Endothelial cell of umbilical vein (primary cell): Measurements from ENCODE around the gene CYGB. TPM values are rescaled to one million over a fixed set of nuclear protein-coding genes. Genes with fewer than 3 reads are reported as not detected.
"Not testable (repeated sequence)": the region's sequence is repeated elsewhere in the genome, so short reads cannot be mapped to it uniquely, and the experiment has no call there.

Experiments used
- BruUV-seq: library from RNA; stranded (reverse); fragments of 400-500 nt; replicated peaks from 2 replicates; lab custom pipeline; 2021; lab: Mats Ljungman, UMichigan
- CTCF ChIA-PET: fragments of 300-600, 350-600 bp; sonication (Branson Sonifier 250); formaldehyde crosslinking; loops from one replicate; lab custom pipeline; 2021; ENCODE audit warnings: antibody characterized with exemption, inconsistent platforms; lab: Charles Lee
- POLR2A ChIA-PET: fragments of 300-600, 350-600 bp; sonication (Branson Sonifier 250); formaldehyde crosslinking; loops from one replicate; lab custom pipeline; 2021; ENCODE audit warnings: antibody characterized with exemption, inconsistent platforms; lab: Charles Lee
- DNase-seq: peaks from one replicate; pipeline ENCODE4 v3.0.0-alpha.2; 2011; ENCODE audit warnings: low read depth, low spot score
- FAIRE-seq: peaks from 2 replicates; lab custom pipeline; 2011; peaks lifted over from hg19 to GRCh38; lab: Jason Lieb, UNC
- H2AFZ ChIP-seq: 2 replicates; pipeline ENCODE4 v1.6.0; 2012; ENCODE audit warnings: low read depth, low read length, control low read depth, inconsistent platforms
- H3K27ac ChIP-seq: 2 replicates; pipeline ENCODE4 v1.5.1; 2011; ENCODE audit warnings: low read depth, mild to moderate bottlenecking, control low read depth, low read length, moderate library complexity; ENCODE audit not compliant: insufficient read depth
- H3K27me3 ChIP-seq, 2 experiments: 2 replicates each; pipeline versions ENCODE4 v1.6.0 to v1.6.1; 2011; ENCODE audit warnings: low read length in 2 of 2, mixed read lengths in 1 of 2; ENCODE audit not compliant: control insufficient read depth in 2 of 2, insufficient read depth in 2 of 2
- H3K36me3 ChIP-seq, 2 experiments: 2 replicates in 1 of 2; 3 replicates in 1 of 2; pipeline ENCODE4 v1.5.1; 2011; ENCODE audit warnings: low read length in 2 of 2, mild to moderate bottlenecking in 1 of 2, moderate library complexity in 1 of 2; ENCODE audit not compliant: control insufficient read depth in 2 of 2, insufficient read depth in 2 of 2; ENCODE audit errors: extremely low read depth in 1 of 2
- H3K4me1 ChIP-seq: 3 replicates; pipeline ENCODE4 v1.5.1; 2011; ENCODE audit warnings: mild to moderate bottlenecking, low read length; ENCODE audit not compliant: control insufficient read depth, insufficient read depth; ENCODE audit errors: extremely low read depth
- H3K4me2 ChIP-seq: 2 replicates; pipeline ENCODE4 v1.6.1; 2011; ENCODE audit warnings: low read length, control low read depth, mixed read lengths; ENCODE audit not compliant: insufficient read depth
- H3K4me3 ChIP-seq, 3 experiments: fragments of 200-600 bp in 1 of 3; sonication (generic), shearing (Covaris generic) in 1 of 3; replicated peaks in 1 of 3; 2 replicates each; pipeline ENCODE4 v1.5.1; 2011 to 2016; ENCODE audit warnings: control low read depth in 3 of 3, low read length in 3 of 3, mild to moderate bottlenecking in 2 of 3, inconsistent platforms in 1 of 3, low read depth in 1 of 3, moderate library complexity in 1 of 3; ENCODE audit not compliant: insufficient read depth in 1 of 3
- H3K79me2 ChIP-seq: 2 replicates; pipeline ENCODE4 v1.6.0; 2012; ENCODE audit warnings: low read length, inconsistent platforms; ENCODE audit not compliant: control insufficient read depth, insufficient read depth
- H3K9ac ChIP-seq: replicated peaks from 2 replicates; pipeline ENCODE3; 2011; ENCODE audit warnings: low read length, control low read depth; ENCODE audit not compliant: insufficient read depth; ENCODE audit errors: extremely low read depth
- H3K9me1 ChIP-seq: replicated peaks from 3 replicates; pipeline ENCODE4 v1.6.0; 2011; ENCODE audit warnings: mild to moderate bottlenecking, low read length; ENCODE audit not compliant: control insufficient read depth, insufficient read depth; ENCODE audit errors: extremely low read depth
- H3K9me3 ChIP-seq: replicated peaks from 2 replicates; pipeline ENCODE4 v1.5.1; 2012; ENCODE audit warnings: low read length, inconsistent platforms; ENCODE audit not compliant: control insufficient read depth, insufficient read depth
- H4K20me1 ChIP-seq: replicated peaks from 2 replicates; pipeline ENCODE3; 2011; ENCODE audit warnings: mild to moderate bottlenecking, low read length; ENCODE audit not compliant: control insufficient read depth, insufficient read depth; ENCODE audit errors: extremely low read depth
- EZH2 ChIP-seq: IDR thresholded peaks from 2 replicates; pipeline ENCODE4 v1.6.1; 2012; ENCODE audit warnings: borderline replicate concordance, low read depth, mild to moderate bottlenecking, moderate library complexity, low read length, inconsistent platforms; ENCODE audit not compliant: severe bottlenecking
- FOS ChIP-seq: IDR thresholded peaks from 2 replicates; pipeline ENCODE4 v1.6.1; 2011; ENCODE audit warnings: mild to moderate bottlenecking, low read length, moderate library complexity, borderline replicate concordance; ENCODE audit not compliant: insufficient read depth
- GATA2 ChIP-seq: IDR thresholded peaks from 2 replicates; pipeline ENCODE4 v1.7.0; 2011; ENCODE audit warnings: low read depth, mild to moderate bottlenecking, moderate library complexity, mixed read lengths, low read length; ENCODE audit not compliant: insufficient read length, insufficient read depth
- JUN ChIP-seq: IDR thresholded peaks from 2 replicates; pipeline ENCODE4 v1.6.1; 2011; ENCODE audit warnings: borderline replicate concordance, low read depth; ENCODE audit not compliant: insufficient read length, insufficient read depth
- MAX ChIP-seq: IDR thresholded peaks from 2 replicates; pipeline ENCODE4 v1.6.1; 2011; ENCODE audit not compliant: insufficient read depth, insufficient read length
- MYC ChIP-seq: IDR thresholded peaks from one replicate; pipeline ENCODE4 v1.6.1; 2011; ENCODE audit warnings: mild to moderate bottlenecking, low read depth, low read length
- POLR2A ChIP-seq: IDR thresholded peaks from 2 replicates; pipeline ENCODE4 v1.6.1; 2012; ENCODE audit warnings: low read depth, mild to moderate bottlenecking, control low read depth, low read length
- POLR2AphosphoS5 ChIP-seq: IDR thresholded peaks from 2 replicates; pipeline ENCODE4 v1.6.1; 2012; ENCODE audit warnings: low read depth, mild to moderate bottlenecking, control low read depth, low read length, moderate library complexity; ENCODE audit not compliant: insufficient read depth
- dilution Hi-C: fragments of 300-500 bp; cut with MboI; formaldehyde crosslinking; loops from one replicate; pipeline ENCODE4 v1.15.0; 2019; ENCODE audit warnings: low sequenced_read_pairs; ENCODE audit not compliant: extremely low pct_ligation_motif_present
- intact Hi-C: fragments of 100-400 bp; cut with micrococcal nuclease; formaldehyde crosslinking; loops from one replicate; pipeline ENCODE4 v1.10.0; 2022
- polyA plus RNA-seq, 4 experiments: library from polyadenylated mRNA; depleted of rRNA in 3 of 4; stranded (reverse) in 3 of 4; unstranded in 1 of 4; fragments of >200 nt; gene quantifications; 2 replicates each; pipeline versions ENCODE4 v1.2.1 to v1.2.3, GENCODE V29; 2011 to 2012; ENCODE audit warnings: missing spikeins in 1 of 4
- total RNA-seq: library from RNA; stranded (reverse); gene quantifications from 2 replicates; pipeline ENCODE4 v1.2.3, GENCODE V29; 2021
- TF ChIP-seq, protein P1 (sequence below), 2 donors: IDR thresholded peaks; 1 replicate in 1 of 2; 2 replicates in 1 of 2; pipeline ENCODE4 v1.5.1; 2011; ENCODE audit warnings: low read length in 2 of 2, mild to moderate bottlenecking in 2 of 2, moderate library complexity in 2 of 2, control low read depth in 1 of 2, inconsistent platforms in 1 of 2, low read depth in 1 of 2; ENCODE audit not compliant: insufficient read depth in 1 of 2; ENCODE audit errors: extremely low read depth in 1 of 2

Gene CYGB
- total and polyA plus RNA-seq, 2 donors (not counting 3 experiments of a cell fraction or from before 2014, with no cell fraction given): 0.22 to 0.91 TPM

- no peak for DNase-seq
These were observed 22.1 kb downstream of the CYGB start for GRCh38 chr17:76515274-76515949.

DNA sequence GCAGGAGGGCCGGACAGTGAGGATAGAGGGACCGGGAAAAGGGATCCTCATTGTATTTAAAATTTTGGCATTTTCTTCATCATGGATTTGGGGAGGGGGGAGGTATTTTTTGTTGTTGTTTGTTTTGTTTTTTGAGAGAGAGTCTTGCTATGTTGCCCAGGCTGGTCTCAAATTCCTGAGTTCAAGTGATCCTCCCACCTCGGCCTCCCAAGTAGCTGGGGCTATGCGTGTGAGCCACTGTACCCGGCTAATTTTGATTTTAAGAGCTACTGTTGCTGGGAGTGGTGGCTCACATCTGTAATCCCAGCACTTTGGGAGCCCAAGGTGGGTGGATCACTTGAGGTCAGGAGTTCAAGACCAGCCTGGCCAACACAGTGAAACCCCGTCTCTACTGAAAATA is 23.2 kb downstream of the CYGB start:
- H3K27ac ChIP-seq: not testable (repeated sequence)

More at GRCh38 chr17:76515274-76515949, 22.1 kb downstream of the CYGB start:
- no peaks in the 10 kb centered on the region for H3K9me1 ChIP-seq
- no peak overlapping the region for H3K27ac ChIP-seq
- FAIRE-seq: no peak
- no peaks in the 10 kb centered on the region for H3K36me3 ChIP-seq
- intact Hi-C loops: no loop called here
- ChIA-PET POLR2A (no interaction called here), CTCF (interaction anchor here (1.1 to 2.6 kb wide), 5 partner anchors 8 to 108 kb away, joined by 3 to 13 read pairs (median 4); no protein-coding TSS in a partner anchor)
- no peaks in the 10 kb centered on the region for H4K20me1 ChIP-seq
- no peak overlapping the region for H3K4me3 ChIP-seq
- H3K27me3 ChIP-seq: no peaks in the 10 kb centered on the region
- H2AFZ ChIP-seq: no peak overlapping the region
- H3K9me3 ChIP-seq: no peaks in the 10 kb centered on the region
- dilution Hi-C loops: no loop called here
- no TSS peak for BruUV-seq
- H3K9ac ChIP-seq: no peak overlapping the region
- no peaks in the 10 kb centered on the region for H3K4me1 ChIP-seq
- no peak overlapping the region for H3K4me2 ChIP-seq
- TF ChIP-seq POLR2A (no peak), EZH2 (no peak), POLR2AphosphoS5 (no peak), MAX (no peak), FOS (no peak), JUN (no peak), GATA2 (no peak), MYC (no peak)
- TF ChIP-seq, protein P1, sequence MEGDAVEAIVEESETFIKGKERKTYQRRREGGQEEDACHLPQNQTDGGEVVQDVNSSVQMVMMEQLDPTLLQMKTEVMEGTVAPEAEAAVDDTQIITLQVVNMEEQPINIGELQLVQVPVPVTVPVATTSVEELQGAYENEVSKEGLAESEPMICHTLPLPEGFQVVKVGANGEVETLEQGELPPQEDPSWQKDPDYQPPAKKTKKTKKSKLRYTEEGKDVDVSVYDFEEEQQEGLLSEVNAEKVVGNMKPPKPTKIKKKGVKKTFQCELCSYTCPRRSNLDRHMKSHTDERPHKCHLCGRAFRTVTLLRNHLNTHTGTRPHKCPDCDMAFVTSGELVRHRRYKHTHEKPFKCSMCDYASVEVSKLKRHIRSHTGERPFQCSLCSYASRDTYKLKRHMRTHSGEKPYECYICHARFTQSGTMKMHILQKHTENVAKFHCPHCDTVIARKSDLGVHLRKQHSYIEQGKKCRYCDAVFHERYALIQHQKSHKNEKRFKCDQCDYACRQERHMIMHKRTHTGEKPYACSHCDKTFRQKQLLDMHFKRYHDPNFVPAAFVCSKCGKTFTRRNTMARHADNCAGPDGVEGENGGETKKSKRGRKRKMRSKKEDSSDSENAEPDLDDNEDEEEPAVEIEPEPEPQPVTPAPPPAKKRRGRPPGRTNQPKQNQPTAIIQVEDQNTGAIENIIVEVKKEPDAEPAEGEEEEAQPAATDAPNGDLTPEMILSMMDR (IDR thresholded peaks at IDR 0.05; ENCODE audit: extremely low read depth in 1 of 2, insufficient read depth in 1 of 2, low read depth in 1 of 2, low read length in 2 of 2): no peak
- no peaks in the 10 kb centered on the region for H3K79me2 ChIP-seq

More for the DNA sequence above, 23.2 kb downstream of the CYGB start:
- BruUV-seq, H3K4me1 ChIP-seq, H3K36me3 ChIP-seq, DNase-seq, POLR2A ChIA-PET, H3K27me3 ChIP-seq, dilution Hi-C loops, H3K4me2 ChIP-seq, H3K79me2 ChIP-seq, H3K9me1 ChIP-seq, H3K9ac ChIP-seq, H3K4me3 ChIP-seq, H2AFZ ChIP-seq, intact Hi-C loops, FAIRE-seq, H3K9me3 ChIP-seq, H4K20me1 ChIP-seq: not testable (repeated sequence)
- CTCF ChIA-PET: interaction anchor here (1.1 to 2.6 kb wide), 4 partner anchors 9 to 109 kb away, joined by 4 to 13 read pairs (median 8); no protein-coding TSS in a partner anchor
